Cardiac fibroblast (primary cell): Measurements from ENCODE around the gene FHOD1.

Experiments
- DNase-seq, 2 donors: peaks; one replicate each; pipeline versions ENCODE4 v3.0.0 to v3.0.0-alpha.2; 2010; ENCODE audit warnings: low read depth in 2 of 2
- H3K4me3 ChIP-seq, 2 donors: replicated peaks in 1 of 2; 1 replicate in 1 of 2; 2 replicates in 1 of 2; pipeline ENCODE4 v1.5.1; 2011; ENCODE audit warnings: low read depth in 2 of 2, low read length in 2 of 2, mild to moderate bottlenecking in 2 of 2, moderate library complexity in 1 of 2
- CTCF ChIP-seq: IDR thresholded peaks from one replicate; pipeline ENCODE4 v1.5.1; 2011; ENCODE audit warnings: low read depth, mild to moderate bottlenecking, low read length, inconsistent platforms

Gene FHOD1

GRCh38 chr16:67257486-67258160 lies 10.3 kb upstream of the FHOD1 start:
- H3K4me3 ChIP-seq, result no peak overlapping the region
- DNase-seq, result peak in 1 of 2 donors; percentile 55
- TF ChIP-seq CTCF, result no peak

DNA sequence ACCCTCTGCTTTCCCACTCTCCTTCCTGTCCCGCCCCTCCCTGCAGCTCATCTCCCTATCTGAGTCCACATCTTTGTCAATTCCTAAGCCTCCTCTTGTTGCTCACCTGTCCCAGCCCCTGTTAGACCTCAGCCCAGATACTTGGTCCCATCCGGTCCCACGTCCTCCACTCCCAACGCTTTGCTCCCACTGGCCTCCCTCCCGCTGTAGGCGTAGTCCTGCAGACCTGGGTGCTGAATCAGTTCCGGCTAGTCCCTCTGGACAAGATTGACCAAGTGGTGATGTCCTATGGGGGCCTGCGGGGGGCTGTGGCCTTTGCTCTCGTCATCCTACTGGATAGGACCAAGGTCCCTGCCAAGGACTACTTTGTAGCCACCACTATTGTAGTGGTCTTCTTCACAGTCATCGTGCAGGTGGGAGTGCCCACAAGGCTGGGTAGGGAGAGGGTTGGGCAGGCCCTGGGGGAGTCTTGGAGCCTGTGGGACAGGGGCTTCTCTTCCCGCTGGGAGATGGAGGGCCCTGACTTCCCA lies 9.5 kb upstream of the FHOD1 start:
- no peak for DNase-seq
- H3K4me3 ChIP-seq, result no peak overlapping the region
- TF ChIP-seq CTCF, result no peak

GRCh38 chr16:67255553-67256221 lies 8.4 kb upstream of the FHOD1 start:
- H3K4me3 ChIP-seq, result no peak overlapping the region
- no peak for DNase-seq
- no peak for TF ChIP-seq CTCF

- TF ChIP-seq CTCF, result no peak
Measured at GRCh38 chr16:67254801-67255552, 7.7 kb upstream of the FHOD1 start.

GRCh38 chr16:67252609-67253497 lies 5.6 kb upstream of the FHOD1 start:
- no peak for TF ChIP-seq CTCF
- no peak overlapping the region for H3K4me3 ChIP-seq
- no peak for DNase-seq

More at GRCh38 chr16:67254801-67255552, 7.7 kb upstream of the FHOD1 start:
- no peak for DNase-seq
- no peak overlapping the region for H3K4me3 ChIP-seq

DNA sequence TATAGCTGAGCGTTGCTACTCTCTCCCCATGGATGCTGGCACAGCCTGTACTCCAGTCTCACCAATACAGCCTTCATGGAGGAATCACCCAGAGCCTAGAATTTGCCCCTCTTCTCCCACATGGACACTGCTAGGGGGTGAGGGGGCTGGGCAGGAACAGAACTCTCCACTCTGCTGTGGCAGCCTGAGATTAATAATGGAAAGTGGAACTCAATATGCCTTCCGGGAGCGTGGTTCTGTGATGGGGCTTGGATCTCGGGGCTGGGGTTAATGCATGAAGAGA lies 2.7 kb upstream of the FHOD1 start:
- DNase-seq, result no peak
- no peak overlapping the region for H3K4me3 ChIP-seq
- no peak for TF ChIP-seq CTCF
